ENCODE results near the gene NOXO1. TPM values are rescaled to one million over a fixed set of nuclear protein-coding genes. Genes with fewer than 3 reads are reported as not detected.

The NOXO1 gene
- total RNA-seq, 1 experiment from 2014 or later, result 1.7 TPM

DNA sequence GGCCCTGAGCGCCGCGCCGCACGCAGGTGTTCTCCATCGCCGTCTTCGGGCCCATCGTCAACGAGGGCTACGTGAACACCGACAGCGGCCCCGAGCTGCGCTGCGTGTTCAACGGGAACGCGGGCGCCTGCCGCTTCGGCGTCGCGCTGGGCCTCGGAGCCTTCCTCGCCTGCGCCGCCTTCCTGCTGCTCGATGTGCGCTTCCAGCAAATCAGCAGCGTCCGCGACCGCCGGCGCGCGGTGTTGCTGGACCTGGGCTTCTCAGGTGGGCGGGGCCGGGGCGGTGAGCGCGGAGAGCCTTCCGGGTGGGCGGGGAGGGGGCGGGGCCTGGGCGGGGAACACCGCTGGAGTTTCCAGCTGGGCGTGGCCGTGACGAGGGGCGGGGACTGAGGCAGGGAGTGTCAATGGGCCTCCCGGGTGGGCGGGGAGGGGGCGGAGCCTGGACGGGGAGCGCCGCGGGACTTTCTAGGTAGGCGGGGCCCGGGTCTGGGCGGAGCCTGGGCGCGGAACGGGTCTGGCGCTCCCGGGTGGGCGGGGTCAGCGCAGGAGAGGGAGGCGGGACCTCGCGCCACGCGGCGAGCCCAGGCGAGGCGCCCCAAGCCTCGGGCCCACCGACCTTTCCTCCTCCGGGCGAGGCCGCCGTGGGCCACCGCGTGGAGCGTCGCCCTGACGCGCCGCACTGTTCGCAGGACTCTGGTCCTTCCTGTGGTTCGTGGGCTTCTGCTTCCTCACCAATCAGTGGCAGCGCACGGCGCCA, 10.9 kb upstream of the NOXO1 start:
- Histone ChIP-seq H3T11ph (ENCODE audit: low read length) (no peak overlapping the region), H3K4ac (ENCODE audit: low read depth, low read length) (no peak overlapping the region; the same call in 1 of the 2 replicates), H3K27me3 (ENCODE audit: insufficient read depth, low read length) (peaks cover 15% of the 10 kb centered on the region; the same call in 1 of the 2 replicates), H4K5ac (ENCODE audit: insufficient read length, low read depth, low read length) (no peak overlapping the region), H3K4me1 (ENCODE audit: insufficient read depth, low read length) (no peaks in the 10 kb centered on the region; the same call in 1 of the 2 replicates), H3K27ac (ENCODE audit: insufficient read length, low read depth, low read length) (no peak overlapping the region), H3K9me3 (ENCODE audit: control insufficient read depth, low read depth, low read length) (no peaks in the 10 kb centered on the region), H4K91ac (ENCODE audit: insufficient read length, low read depth, low read length) (no peak overlapping the region), H3K23ac (ENCODE audit: insufficient read length, low read depth, low read length) (no peak overlapping the region), H3K79me1 (ENCODE audit: insufficient read depth, low read depth, low read length, poor library complexity, severe bottlenecking) (no peaks in the 10 kb centered on the region), H3K56ac (ENCODE audit: insufficient read length, low read depth, low read length) (no peak overlapping the region), H3K23me2 (ENCODE audit: insufficient read length, low read depth, low read length, poor library complexity, severe bottlenecking) (peaks cover 18% of the 10 kb centered on the region), H3K79me2 (ENCODE audit: insufficient read depth, low read length) (no peaks in the 10 kb centered on the region), H2AK5ac (ENCODE audit: insufficient read length, low read length) (no peak overlapping the region), H2BK120ac (ENCODE audit: low read depth, low read length, poor library complexity, severe bottlenecking) (no peak overlapping the region), H3K4me2 (ENCODE audit: insufficient read depth, insufficient read length, low read length) (peak overlapping the region; percentile 53), H2BK12ac (ENCODE audit: insufficient read length, low read depth, low read length) (no peak overlapping the region), H3K18ac (ENCODE audit: insufficient read length, low read depth, low read length) (peak overlapping the region; percentile 85), H2BK20ac (ENCODE audit: low read depth, low read length, poor library complexity, severe bottlenecking) (no peak overlapping the region), H4K8ac (replicated peaks; ENCODE audit: insufficient read length, low read depth, low read length) (no peak overlapping the region), H3K9ac (ENCODE audit: extremely low read depth, insufficient read length, low read length) (no peak overlapping the region), H3K14ac (ENCODE audit: insufficient read depth, low read length) (peak overlapping the region; percentile 82), H2BK15ac (ENCODE audit: low read depth, low read length) (no peak overlapping the region; the same call in 1 of the 2 replicates), H2AFZ (ENCODE audit: low read length) (no peak overlapping the region), H4K20me1 (ENCODE audit: control insufficient read depth, insufficient read depth, insufficient read length) (no peaks in the 10 kb centered on the region), H2BK5ac (ENCODE audit: insufficient read length, low read length) (no peak overlapping the region)
- Mint-ChIP-seq H3K4me3 (peak overlapping the region; percentile 66 to 84; a peak in 3 of 5 replicates), H3K9me3 (no peaks in the 10 kb centered on the region; a peak in 1 of 5 replicates), H3K27me3 (ENCODE audit: low read depth) (peaks cover 42% of the 10 kb centered on the region), H3K4me1 (peaks cover 16 to 20% of the 10 kb centered on the region in 2 experiments), H3K36me3 (ENCODE audit: insufficient read depth in 1 of 3, low read depth in 3 of 3) (peaks cover 0 to 1% (median under 1%) of the 10 kb centered on the region in 3 experiments; a peak in 3 of 7 replicates), H3K27ac (no peak overlapping the region)
- TF ChIP-seq, protein P1, sequence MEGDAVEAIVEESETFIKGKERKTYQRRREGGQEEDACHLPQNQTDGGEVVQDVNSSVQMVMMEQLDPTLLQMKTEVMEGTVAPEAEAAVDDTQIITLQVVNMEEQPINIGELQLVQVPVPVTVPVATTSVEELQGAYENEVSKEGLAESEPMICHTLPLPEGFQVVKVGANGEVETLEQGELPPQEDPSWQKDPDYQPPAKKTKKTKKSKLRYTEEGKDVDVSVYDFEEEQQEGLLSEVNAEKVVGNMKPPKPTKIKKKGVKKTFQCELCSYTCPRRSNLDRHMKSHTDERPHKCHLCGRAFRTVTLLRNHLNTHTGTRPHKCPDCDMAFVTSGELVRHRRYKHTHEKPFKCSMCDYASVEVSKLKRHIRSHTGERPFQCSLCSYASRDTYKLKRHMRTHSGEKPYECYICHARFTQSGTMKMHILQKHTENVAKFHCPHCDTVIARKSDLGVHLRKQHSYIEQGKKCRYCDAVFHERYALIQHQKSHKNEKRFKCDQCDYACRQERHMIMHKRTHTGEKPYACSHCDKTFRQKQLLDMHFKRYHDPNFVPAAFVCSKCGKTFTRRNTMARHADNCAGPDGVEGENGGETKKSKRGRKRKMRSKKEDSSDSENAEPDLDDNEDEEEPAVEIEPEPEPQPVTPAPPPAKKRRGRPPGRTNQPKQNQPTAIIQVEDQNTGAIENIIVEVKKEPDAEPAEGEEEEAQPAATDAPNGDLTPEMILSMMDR (conservative IDR thresholded peaks at IDR 0.05), result no peak
- no CpG with 5 or more reads among the region's 96 CpGs for WGBS (ENCODE audit: extremely low coverage, insufficient read length, low lambda C conversion rate)
- DNase-seq, result peak; percentile 97

All from H9 (cell line).